Calu3 (cell line): Measurements from ENCODE around the gene VSIG1. TPM values are rescaled to one million over a fixed set of nuclear protein-coding genes. Genes with fewer than 3 reads are reported as not detected.

ENCODE experiments used
- BruUV-seq: library from RNA; stranded (reverse); fragments of 400-500 nt; replicated peaks from 2 replicates; lab custom pipeline; 2021; lab: Mats Ljungman, UMichigan
- CTCF ChIA-PET: fragments of 300-600 bp; sonication (Branson Sonifier 250); formaldehyde crosslinking; loops from one replicate; lab custom pipeline; 2022; ENCODE audit warnings: antibody characterized with exemption; lab: Charles Lee
- DNase-seq: peaks from one replicate; pipeline ENCODE4 v3.0.0; 2022
- H3K27ac Mint-ChIP-seq: one replicate; pipeline ENCODE4 v1.8.0; 2022; ENCODE audit warnings: mixed read lengths; ENCODE audit not compliant: unreplicated experiment
- H3K27me3 Mint-ChIP-seq: one replicate; pipeline ENCODE4 v1.8.0; 2022; ENCODE audit warnings: mixed read lengths; ENCODE audit not compliant: unreplicated experiment
- H3K36me3 Mint-ChIP-seq: one replicate; pipeline ENCODE4 v1.8.0; 2022; ENCODE audit warnings: mild to moderate bottlenecking, moderate library complexity, mixed read lengths; ENCODE audit not compliant: insufficient read depth, unreplicated experiment
- H3K4me1 Mint-ChIP-seq: one replicate; pipeline ENCODE4 v1.8.0; 2022; ENCODE audit warnings: mild to moderate bottlenecking, low read depth, mixed read lengths; ENCODE audit not compliant: unreplicated experiment
- H3K4me3 Mint-ChIP-seq: one replicate; pipeline ENCODE4 v1.8.0; 2022; ENCODE audit warnings: mild to moderate bottlenecking, low read depth, moderate library complexity, mixed read lengths; ENCODE audit not compliant: unreplicated experiment
- H3K9me3 Mint-ChIP-seq: one replicate; pipeline ENCODE4 v1.8.0; 2022; ENCODE audit warnings: low read depth, mixed read lengths; ENCODE audit not compliant: unreplicated experiment
- CTCF ChIP-seq: fragments of 200-600 bp; IDR thresholded peaks from one replicate; pipeline ENCODE4 v1.8.0; 2022; ENCODE audit warnings: antibody characterized with exemption; ENCODE audit not compliant: unreplicated experiment
- intact Hi-C: fragments of 100-400 bp; cut with micrococcal nuclease; formaldehyde crosslinking; loops from one replicate; pipeline ENCODE4 v1.10.0; 2022; ENCODE audit not compliant: unreplicated experiment
- total RNA-seq: library from RNA; stranded (reverse); gene quantifications from 2 replicates; pipeline ENCODE4 v1.2.3, GENCODE V29; 2022

Gene VSIG1
- total RNA-seq, 1 experiment from 2014 or later, result 2.6 TPM

DNA sequence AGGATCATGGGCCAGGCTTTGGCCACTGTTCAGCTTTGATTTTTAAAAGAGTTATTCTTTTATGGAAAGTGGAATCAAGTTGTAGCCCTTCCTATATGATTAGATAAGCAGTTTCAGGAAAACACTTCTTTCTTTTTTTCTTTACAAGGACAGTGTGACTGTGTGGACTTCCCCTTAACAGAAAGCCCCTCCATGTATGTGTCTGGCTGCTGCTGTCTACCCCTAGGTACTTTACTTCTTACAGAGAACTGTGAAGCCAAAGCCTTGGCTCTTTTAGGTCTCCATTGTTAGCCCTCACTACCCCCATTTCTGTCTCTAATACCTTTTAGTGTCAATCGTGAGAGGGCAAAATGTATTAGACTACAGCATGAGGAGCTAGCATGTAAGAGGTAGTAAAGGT lies 19.1 kb downstream of the VSIG1 start:
- BruUV-seq, result no TSS peak
- Mint-ChIP-seq H3K9me3 (no peaks in the 10 kb centered on the region), H3K36me3 (no peaks in the 10 kb centered on the region), H3K27ac (no peak overlapping the region), H3K4me1 (no peaks in the 10 kb centered on the region), H3K4me3 (no peak overlapping the region), H3K27me3 (no peaks in the 10 kb centered on the region)
- TF ChIP-seq CTCF, result no peak
- CTCF ChIA-PET, result no interaction called here
- intact Hi-C loops, result no loop called here
- no peak for DNase-seq

DNA sequence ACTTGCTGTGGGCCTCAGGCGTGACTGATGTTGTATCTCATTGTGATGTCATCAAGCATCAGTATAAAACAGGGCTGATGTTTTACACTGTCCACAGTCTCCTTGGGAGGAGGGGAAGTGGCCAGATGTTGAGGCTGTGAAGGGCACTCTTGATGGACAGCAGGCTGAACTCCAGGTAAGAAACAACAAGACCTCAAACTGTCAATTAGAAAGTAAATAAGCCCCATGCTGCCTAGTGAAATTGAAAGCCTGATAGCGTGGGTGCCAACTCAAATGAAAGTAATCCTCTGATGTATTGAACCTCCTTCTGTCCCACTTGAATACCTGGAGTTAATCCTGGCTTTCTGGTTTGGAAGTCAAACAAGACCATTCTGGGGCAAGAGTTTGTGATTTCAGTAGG lies 19.7 kb downstream of the VSIG1 start:
- no peaks in the 10 kb centered on the region for H3K27me3 Mint-ChIP-seq
- no peaks in the 10 kb centered on the region for H3K4me1 Mint-ChIP-seq
- no TSS peak for BruUV-seq
- intact Hi-C loops, result no loop called here
- H3K36me3 Mint-ChIP-seq, result no peaks in the 10 kb centered on the region
- H3K27ac Mint-ChIP-seq, result no peak overlapping the region
- no peak overlapping the region for H3K4me3 Mint-ChIP-seq
- TF ChIP-seq CTCF, result no peak
- no peak for DNase-seq
- H3K9me3 Mint-ChIP-seq, result no peaks in the 10 kb centered on the region
- CTCF ChIA-PET, result no interaction called here

DNA sequence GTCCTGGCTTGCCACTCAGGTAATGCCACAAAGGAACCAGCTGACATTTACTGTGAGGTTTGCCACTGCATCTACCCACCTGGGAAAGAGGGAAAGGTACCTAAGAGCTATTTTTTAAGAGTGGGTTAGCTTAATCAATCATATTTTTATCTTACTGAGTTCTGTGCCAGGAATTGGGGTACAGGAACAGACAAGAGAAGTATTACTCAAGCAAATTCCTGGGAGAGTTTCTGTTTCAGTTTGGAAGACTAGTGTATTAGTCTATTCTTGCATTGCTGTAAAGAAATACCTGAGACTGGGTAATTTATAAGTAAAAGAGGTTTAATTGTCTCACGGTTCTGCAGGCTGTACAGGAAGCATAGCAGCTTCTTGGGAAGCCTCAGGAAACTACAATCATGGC lies 23.3 kb downstream of the VSIG1 start:
- no peak overlapping the region for H3K4me3 Mint-ChIP-seq
- no peak for TF ChIP-seq CTCF
- intact Hi-C loops, result no loop called here
- no peak for DNase-seq
- peaks cover 15% of the 10 kb centered on the region for H3K4me1 Mint-ChIP-seq
- CTCF ChIA-PET, result no interaction called here
- H3K9me3 Mint-ChIP-seq, result no peaks in the 10 kb centered on the region
- H3K27me3 Mint-ChIP-seq, result no peaks in the 10 kb centered on the region
- BruUV-seq, result no TSS peak
- no peak overlapping the region for H3K27ac Mint-ChIP-seq
- no peaks in the 10 kb centered on the region for H3K36me3 Mint-ChIP-seq

- DNase-seq, result peak; percentile 10
These were observed 26.0 kb downstream of the VSIG1 start for GRCh38 chrX:108070891-108071290.

More at GRCh38 chrX:108070891-108071290, 26.0 kb downstream of the VSIG1 start:
- Mint-ChIP-seq H3K27ac (no peak overlapping the region), H3K4me1 (peaks cover 15% of the 10 kb centered on the region), H3K9me3 (no peaks in the 10 kb centered on the region), H3K36me3 (no peaks in the 10 kb centered on the region), H3K4me3 (no peak overlapping the region), H3K27me3 (no peaks in the 10 kb centered on the region)
- CTCF ChIA-PET, result interaction anchor here (1.0 to 1.9 kb wide), 3 partner anchors 20 to 49 kb away, joined by 4 to 16 read pairs (median 4); partner anchors contain the start of genes ATG4A and PSMD10
- TF ChIP-seq CTCF, result no peak
- BruUV-seq, result no TSS peak
- intact Hi-C loops, result loop anchor here (5.0 to 10.0 kb wide), 3 partner anchors 34 to 414 kb away; no protein-coding TSS in a partner anchor
